HG03039 (cell line): ENCODE data around the gene FHAD1.
"Not testable (repeated sequence)": the region's sequence is repeated elsewhere in the genome, so short reads cannot be mapped to it uniquely, and the experiment has no call there.

ENCODE experiments used
- ATAC-seq: cut with Tn5 transposase; IDR thresholded peaks from one replicate; pipeline ENCODE4 v1.9.1; 2021; ENCODE audit warnings: mild to moderate bottlenecking, moderate library complexity; ENCODE audit not compliant: unreplicated experiment

The FHAD1 gene

DNA sequence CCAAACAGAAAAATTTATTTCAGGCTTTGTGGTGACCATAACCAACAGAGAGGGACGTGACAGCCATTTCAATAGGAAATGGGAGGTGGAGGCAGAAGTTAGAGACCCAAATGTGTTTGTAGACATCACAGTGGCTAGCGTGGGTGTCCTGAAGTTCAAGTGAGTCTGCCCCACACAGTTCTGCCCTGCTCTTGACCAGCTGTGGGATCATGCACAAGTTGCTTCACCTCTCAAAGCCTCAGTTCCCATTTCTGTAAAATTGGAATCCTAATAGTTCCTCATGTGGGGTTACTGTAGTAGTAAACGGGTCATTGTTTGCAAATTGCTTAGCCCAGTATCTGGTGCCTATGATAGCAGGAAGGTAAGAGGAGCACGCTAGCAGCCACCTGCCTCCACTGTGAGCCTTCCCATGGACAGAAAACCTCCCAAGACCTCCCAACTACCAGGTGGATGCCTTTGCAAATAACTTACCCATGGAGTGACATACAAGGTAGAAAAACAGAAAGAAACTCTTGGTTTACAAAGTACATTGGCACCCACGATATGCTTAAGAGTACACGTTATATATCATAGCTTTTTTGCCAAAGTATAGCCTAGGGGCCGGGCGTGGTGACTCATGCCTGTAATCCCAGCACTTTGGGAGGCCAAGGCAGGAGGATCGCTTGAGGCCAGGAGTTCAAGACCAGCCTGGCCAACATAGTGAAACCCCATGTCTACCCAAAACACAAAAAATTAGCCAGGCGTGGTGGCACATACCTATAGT, 29.1 kb downstream of the FHAD1 start:
- ATAC-seq, result no peak

DNA sequence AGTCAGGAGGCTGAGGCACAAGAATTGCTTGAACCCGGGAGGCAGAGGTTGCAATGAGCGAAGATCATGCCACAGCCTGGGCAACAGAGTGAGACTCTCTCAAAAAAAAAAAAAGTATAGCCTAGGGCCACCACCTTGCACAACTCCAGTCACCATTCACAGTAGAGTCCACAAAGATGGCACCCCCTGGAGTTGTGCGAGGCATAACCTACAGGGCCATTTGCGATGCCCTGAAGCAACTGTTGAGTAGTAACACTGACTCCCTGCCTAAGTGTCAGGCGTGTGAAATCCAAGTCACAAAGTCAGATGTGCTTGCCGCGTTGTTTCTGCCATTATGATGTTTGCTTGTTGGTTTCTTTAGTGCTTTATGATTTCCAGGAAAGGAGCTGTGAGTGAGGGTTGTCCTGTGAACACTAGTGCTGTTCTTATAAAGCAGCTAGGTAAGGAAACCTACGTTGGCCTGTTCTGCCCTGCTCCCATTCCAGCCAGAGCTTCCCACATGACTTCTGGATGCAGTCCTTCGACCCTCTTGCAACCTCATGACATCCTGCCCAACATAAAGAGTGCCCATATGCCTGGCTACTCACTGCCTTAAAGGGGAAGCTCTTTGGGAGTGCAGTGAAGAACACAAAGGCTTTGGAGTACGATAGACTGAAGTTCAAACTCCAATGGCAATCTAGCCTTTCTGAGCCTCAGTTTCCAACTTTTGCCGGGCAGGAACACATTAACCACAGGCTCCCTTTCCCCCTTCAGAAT, 29.8 kb downstream of the FHAD1 start:
- ATAC-seq, result no peak

DNA sequence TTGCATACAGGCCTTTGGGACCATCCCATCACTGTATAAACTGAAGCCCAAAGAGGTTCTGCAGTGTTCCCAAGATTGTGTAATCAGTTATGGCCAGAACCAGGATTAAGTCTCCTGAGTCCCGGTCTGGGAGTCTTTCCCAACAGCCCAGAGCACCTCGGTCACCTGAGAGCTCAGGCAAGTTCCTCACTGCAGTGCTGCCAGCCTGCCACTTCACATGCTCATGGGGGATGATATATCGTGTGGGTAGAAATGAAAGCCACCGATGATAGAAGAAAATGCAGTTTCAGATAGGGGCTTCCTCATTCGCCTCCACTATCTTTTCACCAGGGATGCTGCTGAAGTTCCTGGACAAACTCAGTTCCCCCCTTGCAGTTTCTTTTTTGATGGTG, 30.4 kb downstream of the FHAD1 start:
- no peak for ATAC-seq

DNA sequence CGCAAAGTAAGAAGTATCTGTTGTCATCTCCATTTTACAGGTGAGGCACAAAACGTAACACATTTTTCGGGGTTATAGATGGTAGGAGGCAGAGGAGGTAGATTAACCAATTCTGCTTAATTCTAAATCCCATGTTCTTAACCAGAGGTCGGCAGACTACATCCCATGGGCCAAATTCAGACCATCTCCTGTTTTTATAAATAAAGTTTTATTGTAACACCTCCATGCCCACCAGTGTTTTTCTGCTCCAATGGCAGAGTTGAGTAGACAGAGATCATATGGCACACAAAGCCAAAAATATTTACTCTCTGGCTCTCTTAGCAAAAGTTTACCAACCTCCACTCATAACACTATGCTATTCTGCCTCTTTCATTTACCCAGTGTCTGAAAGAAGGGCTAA, 30.9 kb downstream of the FHAD1 start:
- ATAC-seq, result no peak

DNA sequence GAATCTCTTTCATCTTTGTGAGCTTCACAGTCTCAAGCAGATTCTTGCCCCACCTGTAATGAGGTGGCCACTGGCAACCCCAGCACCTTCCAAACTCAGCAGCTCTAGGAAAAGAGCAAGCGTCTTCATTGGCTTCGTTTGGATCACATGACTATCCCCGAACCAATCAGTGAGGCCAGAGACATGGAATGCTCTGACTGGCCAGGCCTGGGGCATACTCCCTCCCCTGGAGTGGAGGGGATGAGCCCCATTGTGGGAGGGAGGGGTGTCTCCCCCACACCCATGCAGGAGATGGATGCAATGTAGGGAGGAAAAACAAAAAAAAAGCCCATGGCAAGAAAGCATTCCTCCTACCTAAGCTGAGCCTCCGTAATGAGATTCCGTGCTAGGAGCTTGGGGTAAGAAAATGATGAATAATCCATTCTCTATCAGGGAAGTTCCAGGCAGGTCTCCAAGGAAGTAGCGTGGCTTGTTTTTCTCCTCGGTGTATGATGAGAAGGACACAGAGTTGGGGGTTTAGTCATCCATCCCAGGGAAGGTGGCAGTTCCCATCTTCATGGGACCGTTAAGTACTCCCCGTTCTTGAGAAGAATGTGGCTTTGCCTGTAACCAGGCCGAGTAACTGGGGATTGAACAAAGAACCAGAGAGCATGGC, 32.7 kb downstream of the FHAD1 start:
- ATAC-seq, result no peak

DNA sequence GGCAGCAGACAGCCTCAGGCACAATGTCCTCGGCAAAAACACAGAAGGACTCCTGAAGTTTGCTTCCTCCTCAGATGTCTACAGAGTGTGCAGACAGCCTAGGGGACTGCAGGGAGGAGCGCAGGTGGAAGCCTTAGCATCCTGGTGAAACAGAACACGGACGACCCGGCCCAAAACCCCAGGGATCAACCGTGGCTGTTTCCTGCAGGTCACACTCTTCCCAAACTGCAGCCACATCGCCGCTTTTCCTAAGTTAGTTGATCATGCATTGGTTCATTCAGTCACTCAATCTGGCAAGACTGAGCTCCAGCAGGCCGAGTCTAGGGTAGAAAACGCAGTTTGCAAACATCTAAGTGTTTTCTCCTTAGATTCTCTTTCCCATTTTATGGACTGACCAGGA, 33.4 kb downstream of the FHAD1 start:
- ATAC-seq, result no peak

DNA sequence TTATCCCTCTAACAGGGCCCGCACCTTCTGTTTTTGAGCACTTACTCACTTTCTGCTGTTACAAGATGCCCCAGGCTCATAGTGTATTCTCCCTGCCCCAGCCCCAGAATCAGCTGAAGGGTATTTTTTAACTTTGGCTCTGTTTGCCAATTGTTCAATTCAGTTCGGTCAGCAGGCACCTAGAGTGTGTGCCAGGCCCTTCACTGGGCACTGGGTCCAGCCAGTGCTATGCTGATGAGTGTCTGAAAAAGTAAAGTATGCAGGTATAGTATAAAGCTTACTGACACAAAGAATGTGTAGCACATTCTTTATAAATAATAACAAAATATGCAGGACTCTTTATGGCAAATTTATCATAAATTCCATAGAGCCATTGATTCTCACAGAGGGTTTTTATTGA, 35.0 kb downstream of the FHAD1 start:
- no peak for ATAC-seq

DNA sequence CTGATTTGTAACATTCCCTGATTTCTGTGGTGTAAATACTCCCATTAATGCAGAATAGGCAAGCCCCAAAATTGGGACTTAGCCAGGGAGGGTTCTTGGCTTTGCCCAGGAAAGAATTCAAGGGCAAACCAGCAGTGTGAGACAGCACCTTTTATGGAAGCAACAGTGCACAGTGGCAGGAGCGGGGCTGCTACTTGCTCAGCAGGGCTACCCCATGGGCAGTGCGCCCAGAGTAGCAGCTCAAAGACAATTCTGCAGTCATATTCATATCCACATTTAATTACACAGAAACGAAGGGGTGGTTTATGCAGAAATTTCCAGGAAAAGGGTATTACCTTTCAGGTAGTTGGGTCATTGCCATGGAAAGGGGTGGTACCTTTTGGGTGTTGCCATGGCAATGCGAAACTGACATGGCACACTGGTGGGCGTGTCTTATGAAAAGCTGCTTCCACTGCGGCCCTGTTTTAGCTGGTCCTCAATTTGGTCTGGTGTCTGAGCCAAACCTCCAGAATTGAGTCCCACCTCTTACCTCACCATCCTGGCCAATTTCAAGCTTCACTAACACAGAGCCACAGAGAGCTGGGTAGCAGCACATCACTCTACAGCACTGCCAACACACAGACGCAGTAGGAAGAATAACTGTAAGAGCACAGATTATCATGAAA, 35.9 kb downstream of the FHAD1 start:
- ATAC-seq, result no peak

DNA sequence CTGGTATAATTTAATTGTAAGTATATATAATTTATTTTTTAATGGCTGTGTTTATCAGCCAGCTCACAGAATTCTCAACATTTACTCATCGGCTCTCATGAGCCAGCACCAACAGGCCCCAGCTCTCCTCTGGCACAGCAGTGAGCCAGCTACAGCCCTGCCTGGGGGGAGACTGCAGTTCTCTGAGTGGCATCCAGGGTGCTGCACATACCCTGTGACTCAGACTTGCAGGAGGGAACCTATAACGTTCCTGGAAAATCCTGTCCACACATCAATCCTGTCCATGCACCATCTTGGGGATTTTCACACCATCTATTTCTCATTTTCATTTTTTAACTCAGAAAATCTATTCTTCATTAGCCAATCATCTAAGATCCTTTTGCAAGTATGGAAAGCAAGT, 36.5 kb downstream of the FHAD1 start:
- no peak for ATAC-seq

DNA sequence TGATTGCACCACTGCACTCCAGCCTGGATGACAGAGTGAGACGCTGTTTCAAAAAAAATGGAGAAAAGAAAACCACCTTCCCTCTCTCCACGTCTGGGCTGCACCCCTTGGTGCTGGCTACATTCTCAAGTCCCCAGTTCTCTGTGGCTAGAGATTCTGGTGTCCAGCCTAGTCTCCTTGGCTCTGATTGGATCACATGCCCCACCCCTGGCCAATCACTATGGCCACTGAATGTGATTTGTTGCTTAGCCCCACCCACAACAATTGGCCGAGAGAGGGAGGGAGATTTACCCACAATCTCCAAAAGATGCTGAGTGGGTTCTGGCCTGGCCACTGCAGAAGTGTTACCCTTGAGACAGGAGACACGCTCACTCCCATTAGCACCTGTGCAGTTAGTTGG, 39.4 kb downstream of the FHAD1 start:
- no peak for ATAC-seq

DNA sequence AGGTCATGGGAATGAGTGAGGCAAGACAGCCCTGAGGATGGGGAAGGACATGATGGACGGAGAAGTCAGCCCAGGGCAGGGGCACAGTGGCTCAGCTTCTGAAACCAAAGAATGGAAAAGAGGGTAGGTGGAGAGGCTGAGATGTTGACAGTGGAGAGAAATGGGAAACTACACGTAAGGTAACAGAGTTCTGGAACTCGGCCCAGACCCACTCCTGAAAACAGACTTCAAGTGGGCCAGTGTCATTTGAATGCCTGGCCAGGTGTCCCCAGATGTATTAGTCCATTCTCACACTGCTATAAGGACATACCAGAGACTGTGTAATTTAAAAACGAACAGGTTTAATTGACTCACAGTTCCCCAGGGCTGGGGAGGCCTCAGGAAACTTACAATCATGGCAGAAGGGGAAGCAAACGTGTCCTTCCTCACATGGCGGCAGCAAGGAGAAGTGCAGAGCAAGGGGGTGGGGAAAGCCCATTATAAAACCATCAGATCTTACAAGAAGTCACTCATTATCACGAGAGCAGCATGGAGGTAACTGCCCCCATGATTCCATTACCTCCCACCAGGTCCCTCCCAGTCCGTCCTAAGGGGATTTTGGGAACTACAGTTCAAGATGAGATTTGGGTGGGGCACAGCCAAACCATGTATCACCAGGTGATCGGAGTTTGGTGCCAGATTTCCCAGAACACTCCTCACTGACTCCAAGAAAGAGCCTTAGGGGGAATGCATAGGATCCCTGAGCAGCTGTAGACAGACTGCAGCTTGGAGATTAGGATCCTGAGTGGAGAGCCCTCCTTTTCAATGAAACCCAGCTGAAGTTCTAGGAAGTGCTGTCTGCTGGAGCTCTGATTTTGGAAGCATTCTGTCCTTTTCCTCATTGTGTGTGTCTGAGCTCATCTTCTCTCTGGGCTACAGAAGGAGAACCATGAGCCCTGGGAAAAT, 40.3 kb downstream of the FHAD1 start:
- no peak for ATAC-seq

DNA sequence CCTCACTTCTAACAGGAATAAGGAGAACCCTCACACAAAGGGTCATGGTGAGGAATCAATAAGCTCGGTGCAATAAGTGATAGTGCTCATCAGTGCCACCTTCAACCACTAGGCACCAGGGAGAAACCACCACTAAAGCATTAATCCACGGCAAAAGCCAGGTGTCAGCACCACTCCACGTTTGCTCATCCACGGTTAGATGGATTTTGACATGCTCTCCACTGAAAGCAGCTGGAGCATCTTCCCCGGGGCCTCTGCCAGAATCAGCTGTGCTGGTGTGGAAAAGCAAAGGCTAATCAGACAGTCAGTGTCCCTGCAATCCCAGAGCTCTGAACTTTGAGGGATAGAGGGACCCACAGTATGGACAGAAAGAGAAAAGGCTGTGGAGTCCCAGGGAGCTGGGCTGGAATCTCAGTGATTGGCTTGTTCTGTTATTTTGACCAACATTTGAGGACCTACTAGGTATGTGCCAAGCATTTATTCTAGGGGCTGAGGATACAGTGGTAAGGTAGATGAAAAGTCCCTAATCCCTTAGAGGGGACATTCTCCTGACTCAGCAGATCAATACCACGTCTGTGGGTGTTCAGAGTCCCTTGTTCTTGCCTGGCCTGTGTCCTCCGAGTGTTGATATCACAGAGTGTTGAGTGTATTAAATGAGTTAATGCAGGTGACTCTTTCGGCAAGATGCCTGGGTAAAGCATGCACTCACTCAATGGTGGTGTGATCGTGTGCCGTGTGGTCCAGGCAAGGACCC, 41.3 kb downstream of the FHAD1 start:
- no peak for ATAC-seq

DNA sequence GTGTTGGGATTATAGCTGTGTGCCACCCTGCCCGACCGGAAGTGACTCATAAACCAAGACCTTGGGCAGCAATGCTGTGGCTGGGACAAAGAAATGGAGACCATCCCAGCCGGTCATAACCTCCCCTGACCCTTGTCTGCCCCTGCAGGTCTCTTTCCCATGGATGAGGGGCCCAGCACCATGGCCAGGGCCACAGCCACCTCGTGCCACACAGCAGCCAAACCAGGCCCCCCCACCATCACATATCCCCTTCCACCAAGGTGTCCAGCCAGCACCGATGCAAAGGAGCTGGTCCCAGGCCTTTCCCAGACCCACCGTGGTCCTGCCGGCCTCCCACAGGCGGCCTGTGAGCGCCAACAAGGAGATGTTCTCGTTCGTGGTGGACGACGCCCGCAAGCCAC, 42.2 kb downstream of the FHAD1 start:
- no peak for ATAC-seq

DNA sequence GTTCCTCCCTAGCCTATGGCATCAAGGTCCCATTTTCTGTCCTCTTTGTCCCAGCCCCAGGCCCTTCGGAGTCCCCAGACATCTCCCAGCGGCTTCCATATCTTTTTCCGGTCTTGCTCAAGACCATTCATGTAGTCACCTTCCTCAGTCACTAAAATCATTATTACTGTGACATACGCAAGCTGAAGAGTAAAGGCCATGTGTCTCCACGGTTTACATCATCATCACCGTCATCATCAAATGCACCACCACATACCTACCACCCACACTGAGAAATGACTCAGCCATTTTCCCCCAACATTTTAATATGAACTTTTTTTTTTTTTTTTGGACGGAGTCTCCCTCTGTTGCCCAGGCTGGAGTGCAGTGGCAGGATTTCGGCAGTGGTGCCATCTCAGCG, 43.4 kb downstream of the FHAD1 start:
- ATAC-seq, result no peak

DNA sequence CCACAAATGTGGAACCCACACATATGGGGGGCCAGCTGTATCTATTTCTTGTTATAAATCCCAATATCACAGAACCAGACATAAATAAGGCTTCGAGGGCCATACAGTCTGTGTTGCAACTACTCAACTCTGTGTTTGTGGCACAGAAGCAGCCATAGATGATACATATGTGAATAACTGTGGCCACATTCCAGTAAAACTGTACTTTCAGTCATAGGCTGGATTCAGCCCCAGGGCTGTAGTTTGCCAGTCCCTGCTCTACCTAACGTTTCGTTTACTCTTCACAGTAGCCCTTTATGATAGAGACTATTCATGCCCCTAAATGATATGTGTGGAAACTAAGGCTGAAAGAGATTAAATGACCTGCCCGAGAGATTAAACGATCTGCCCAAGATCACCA, 48.7 kb downstream of the FHAD1 start:
- ATAC-seq, result no peak

DNA sequence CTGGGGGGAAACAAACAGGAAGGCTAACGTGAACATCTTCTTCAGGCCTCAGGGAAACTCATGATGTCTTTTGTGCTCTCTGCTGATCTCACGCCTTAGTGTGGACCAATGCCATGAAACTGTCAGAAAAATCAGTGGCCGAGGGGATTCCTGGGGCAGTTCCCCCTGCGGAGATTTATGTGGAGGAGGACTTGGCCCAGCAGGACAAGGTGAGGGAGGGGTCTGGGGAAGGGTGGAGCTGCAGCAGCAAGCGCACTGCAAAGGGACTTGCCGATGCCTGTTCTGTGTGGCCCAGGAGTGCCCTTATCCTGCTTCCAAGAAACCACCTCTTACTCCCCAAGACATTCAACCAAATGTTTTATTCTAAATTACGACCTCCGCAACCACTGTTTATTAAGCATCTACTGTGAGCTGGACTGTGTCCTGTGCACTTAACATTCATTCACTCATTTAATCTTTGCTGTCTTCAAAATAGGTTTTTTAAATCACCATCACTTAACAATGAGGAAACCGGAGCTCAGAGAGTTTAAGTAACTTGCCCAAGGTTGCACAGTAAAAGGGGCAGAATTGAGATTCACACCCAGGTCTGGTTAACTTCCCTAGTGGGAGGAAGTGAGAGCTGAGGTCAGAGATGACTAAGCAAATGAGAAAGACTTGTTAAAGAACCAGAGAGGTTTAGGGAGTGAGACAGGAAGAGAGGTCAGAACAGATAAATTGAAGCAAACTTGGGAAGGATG, 49.7 kb downstream of the FHAD1 start:
- ATAC-seq, result no peak

DNA sequence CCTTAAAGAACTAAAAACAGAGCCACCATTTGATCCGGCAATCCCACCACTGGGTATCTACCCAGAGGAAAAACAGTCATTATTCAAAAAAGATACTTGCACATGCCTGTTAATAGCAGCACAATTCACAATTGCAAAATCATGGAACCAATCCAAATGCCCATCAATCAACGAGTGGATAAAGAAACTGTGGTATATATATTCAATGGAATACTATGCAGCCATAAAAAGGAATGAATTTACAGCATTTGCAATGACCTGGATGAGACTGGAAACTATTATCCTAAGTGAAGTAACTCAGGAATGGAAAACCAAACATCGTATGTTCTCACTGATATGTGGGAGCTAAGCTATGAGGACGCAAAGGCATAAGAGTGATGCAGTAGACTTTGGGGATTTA, 51.0 kb downstream of the FHAD1 start:
- ATAC-seq, result not testable (repeated sequence)

DNA sequence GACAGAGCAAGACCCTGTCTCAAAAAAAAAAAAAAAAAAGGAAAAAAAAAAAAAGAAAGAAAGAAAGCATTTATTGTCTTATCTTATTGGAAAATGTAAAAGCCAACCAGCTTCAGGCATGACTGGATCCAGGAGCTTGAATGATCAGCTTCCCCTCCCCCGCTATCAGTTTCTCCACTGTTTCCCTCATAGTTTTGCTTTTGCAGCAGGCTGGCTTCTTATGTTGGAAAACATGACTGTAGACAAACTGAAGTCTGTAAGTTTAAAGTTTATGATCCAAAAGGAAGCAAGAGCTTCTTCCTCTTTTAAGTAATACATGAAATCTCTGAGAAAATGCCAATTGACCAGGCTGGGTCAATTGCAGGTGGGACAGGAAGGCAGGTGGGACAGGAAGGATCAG, 52.2 kb downstream of the FHAD1 start:
- ATAC-seq, result no peak

DNA sequence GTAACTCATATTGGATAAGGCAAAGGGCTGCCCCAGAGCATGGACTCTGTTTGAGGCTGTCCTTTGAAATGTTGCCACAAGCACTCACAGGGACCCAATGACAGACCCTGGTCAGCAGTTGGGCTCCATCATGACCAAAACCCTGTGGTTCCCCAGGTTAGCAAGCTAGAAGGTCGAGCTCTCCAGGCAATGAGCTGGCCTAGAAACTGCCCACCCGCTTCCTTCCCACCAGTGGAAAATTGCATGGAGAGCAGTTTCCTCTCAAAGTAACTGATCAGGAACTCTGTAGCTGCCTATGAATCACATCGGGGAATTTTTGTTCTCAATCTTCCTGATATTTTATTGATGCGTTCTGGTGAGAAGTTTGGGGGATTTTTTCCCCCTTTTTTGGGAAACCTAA, 52.8 kb downstream of the FHAD1 start:
- no peak for ATAC-seq
